GM12878 (cell line): Measurements from ENCODE around the gene KLF17. TPM values are rescaled to one million over a fixed set of nuclear protein-coding genes. Genes with fewer than 3 reads are reported as not detected.

Experiments used
- ATAC-seq: fragments of 200-7000 bp; cut with Tn5 transposase; 3 replicates; pipeline ENCODE4 v1.9.1; 2020; ENCODE audit warnings: mild to moderate bottlenecking, moderate library complexity
- BruUV-seq: library from RNA; stranded (reverse); fragments of 400-500 nt; replicated peaks from 2 replicates; lab custom pipeline; 2021; lab: Mats Ljungman, UMichigan
- CTCF ChIA-PET: fragments of 300-600 bp; sonication (Branson Sonifier 250); formaldehyde crosslinking; extraction: SDS; loops from one replicate; lab custom pipeline; 2021; ENCODE audit warnings: inconsistent platforms; lab: Yijun Ruan, JAX
- POLR2A ChIA-PET: fragments of 350-600 bp; formaldehyde crosslinking; extraction: SDS; loops from one replicate; lab custom pipeline; 2021; ENCODE audit warnings: inconsistent platforms; lab: Charles Lee
- RAD21 ChIA-PET: fragments of 300-600 bp; sonication (Branson Sonifier 250); formaldehyde crosslinking; loops from one replicate; lab custom pipeline; 2023; ENCODE audit warnings: antibody characterized with exemption; ENCODE audit not compliant: unreplicated experiment; lab: Charles Lee
- SMC1A ChIA-PET: fragments of 300-600 bp; sonication (Branson Sonifier 250); formaldehyde crosslinking; loops from one replicate; lab custom pipeline; 2023; ENCODE audit not compliant: unreplicated experiment, uncharacterized antibody; lab: Charles Lee
- DNase-seq: peaks from one replicate; pipeline ENCODE4 v3.0.0-alpha.2; 2011; ENCODE audit warnings: low read depth, low spot score
- FAIRE-seq: peaks from 3 replicates; lab custom pipeline; 2011; peaks lifted over from hg19 to GRCh38; lab: Jason Lieb, UNC
- H2AFZ ChIP-seq: 2 replicates; pipeline ENCODE4 v1.6.0; 2011; ENCODE audit warnings: low read depth, low read length, control low read depth; ENCODE audit not compliant: control insufficient read depth
- H3K27ac ChIP-seq: 2 replicates; pipeline ENCODE4 v1.5.1; 2011; ENCODE audit warnings: control low read depth; ENCODE audit not compliant: control insufficient read depth, insufficient read depth
- H3K27me3 ChIP-seq, 2 experiments: replicated peaks in 1 of 2; 2 replicates each; pipeline versions ENCODE4 v1.6.0 to v1.6.1; 2011; ENCODE audit warnings: low read length in 1 of 2; ENCODE audit not compliant: control insufficient read depth in 2 of 2, insufficient read depth in 2 of 2
- H3K36me3 ChIP-seq, 2 experiments: 2 replicates each; pipeline ENCODE4 v1.5.1; 2011; ENCODE audit warnings: low read length in 1 of 2; ENCODE audit not compliant: control insufficient read depth in 2 of 2, insufficient read depth in 2 of 2
- H3K4me1 ChIP-seq: 2 replicates; pipeline ENCODE4 v1.6.1; 2011; ENCODE audit warnings: mild to moderate bottlenecking, low read length, moderate library complexity, mixed read lengths; ENCODE audit not compliant: control insufficient read depth, insufficient read depth
- H3K4me2 ChIP-seq: 2 replicates; pipeline ENCODE4 v1.6.0; 2011; ENCODE audit warnings: control low read depth; ENCODE audit not compliant: control insufficient read depth, insufficient read depth
- H3K4me3 ChIP-seq: fragments of 200-600 bp; sonication (generic); 2 replicates; pipeline ENCODE4 v1.5.1; 2016
- H3K79me2 ChIP-seq: 2 replicates; pipeline ENCODE4 v1.6.0; 2011; ENCODE audit warnings: low read length; ENCODE audit not compliant: control insufficient read depth, insufficient read depth
- H3K9ac ChIP-seq: 2 replicates; pipeline ENCODE4 v1.8.0; 2011; ENCODE audit warnings: low read length, control low read depth, mixed read lengths; ENCODE audit not compliant: control insufficient read depth, insufficient read depth
- H3K9me3 ChIP-seq: replicated peaks from 3 replicates; pipeline ENCODE4 v1.5.1; 2011; ENCODE audit warnings: mild to moderate bottlenecking, low read length; ENCODE audit not compliant: control insufficient read depth, insufficient read depth
- H4K20me1 ChIP-seq: 2 replicates; pipeline ENCODE4 v1.6.0; 2011; ENCODE audit not compliant: control insufficient read depth, insufficient read depth
- MEF2B ChIP-seq: fragments of 450-650 bp; IDR thresholded peaks from 2 replicates; pipeline ENCODE4 v1.6.1; 2018; ENCODE audit warnings: mild to moderate bottlenecking, moderate library complexity; ENCODE audit not compliant: partially characterized antibody, poor library complexity, severe bottlenecking
- PAX5 ChIP-seq: IDR thresholded peaks from 2 replicates; pipeline ENCODE4 v1.6.1; 2011; ENCODE audit warnings: low read depth, low read length, borderline replicate concordance
- WGBS: methylation state at CpG from one replicate; pipeline ENCODE4 v1.1.6; 2016; ENCODE audit warnings: low lambda C conversion rate; ENCODE audit not compliant: insufficient replicate concordance, insufficient coverage; ENCODE audit errors: missing lambda C conversion rate; 5-methylcytosine and 5-hydroxymethylcytosine counted together
- in situ Hi-C: fragments of 300-500 bp; cut with MboI; formaldehyde crosslinking; loops from 9 replicates; pipeline ENCODE4 v1.14.3; 2018; ENCODE audit warnings: mixed read lengths
- intact Hi-C: fragments of 100-400 bp; cut with micrococcal nuclease; formaldehyde crosslinking; loops from one replicate; pipeline ENCODE4 v1.14.2; 2022; ENCODE audit not compliant: unreplicated experiment
- polyA plus RNA-seq, 11 experiments: library from polyadenylated mRNA; depleted of rRNA in 4 of 11; unstranded in 6 of 11; stranded (reverse) in 5 of 11; fragments of >200 nt; fragmentation: Nextera tagmentation in 4 of 11; fragmentation: Illumina TruSeq in 1 of 11; extraction: Ambion mirVana in 4 of 11; extraction: Trizol in 1 of 11; gene quantifications; 1 replicate in 1 of 11; 2 replicates in 10 of 11; pipeline versions ENCODE4 v1.2.1 to v1.2.3, GENCODE V29; 2011 to 2016; ENCODE audit warnings: inconsistent platforms in 2 of 11, missing spikeins in 2 of 11, low read depth in 1 of 11
- total RNA-seq, 4 experiments: library from RNA; depleted of rRNA in 3 of 4; stranded (reverse); fragments of >200 nt in 3 of 4; fragmentation: Illumina TruSeq in 1 of 4; extraction: Trizol in 1 of 4; gene quantifications; 2 replicates each; pipeline versions ENCODE4 v1.2.1 to v1.2.3, GENCODE V29; 2013 to 2021
- TF ChIP-seq, protein P1 (sequence below): fragments of 450-650 bp; IDR thresholded peaks from 2 replicates; pipeline ENCODE4 v1.6.1; 2018; ENCODE audit warnings: borderline replicate concordance, mild to moderate bottlenecking; ENCODE audit not compliant: partially characterized antibody

KLF17 gene
- total and polyA plus RNA-seq, 10 of the 15 experiments (the other 5 are each of a cell fraction or from before 2014, with no cell fraction given): not detected

DNA sequence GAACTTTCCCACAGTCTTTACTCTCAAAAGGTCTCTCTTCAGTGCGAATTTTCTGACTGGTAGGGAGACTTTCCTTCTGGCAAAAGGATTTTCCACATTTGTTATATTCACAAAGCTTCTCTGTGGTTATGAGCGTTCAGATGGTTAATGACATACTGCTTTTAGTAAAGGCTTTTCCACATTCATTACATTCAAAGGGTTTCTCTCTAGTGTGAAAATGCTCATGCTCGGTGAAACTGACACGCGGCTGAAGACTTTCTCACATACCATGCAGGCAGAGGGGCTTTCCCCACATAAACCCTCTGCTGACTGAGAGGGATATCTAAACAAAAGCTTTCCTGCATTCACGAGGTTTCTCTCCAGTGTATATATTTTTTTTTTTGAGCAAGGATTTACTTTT, 32.7 kb downstream of the KLF17 start (continued):
- TF ChIP-seq, protein P1, sequence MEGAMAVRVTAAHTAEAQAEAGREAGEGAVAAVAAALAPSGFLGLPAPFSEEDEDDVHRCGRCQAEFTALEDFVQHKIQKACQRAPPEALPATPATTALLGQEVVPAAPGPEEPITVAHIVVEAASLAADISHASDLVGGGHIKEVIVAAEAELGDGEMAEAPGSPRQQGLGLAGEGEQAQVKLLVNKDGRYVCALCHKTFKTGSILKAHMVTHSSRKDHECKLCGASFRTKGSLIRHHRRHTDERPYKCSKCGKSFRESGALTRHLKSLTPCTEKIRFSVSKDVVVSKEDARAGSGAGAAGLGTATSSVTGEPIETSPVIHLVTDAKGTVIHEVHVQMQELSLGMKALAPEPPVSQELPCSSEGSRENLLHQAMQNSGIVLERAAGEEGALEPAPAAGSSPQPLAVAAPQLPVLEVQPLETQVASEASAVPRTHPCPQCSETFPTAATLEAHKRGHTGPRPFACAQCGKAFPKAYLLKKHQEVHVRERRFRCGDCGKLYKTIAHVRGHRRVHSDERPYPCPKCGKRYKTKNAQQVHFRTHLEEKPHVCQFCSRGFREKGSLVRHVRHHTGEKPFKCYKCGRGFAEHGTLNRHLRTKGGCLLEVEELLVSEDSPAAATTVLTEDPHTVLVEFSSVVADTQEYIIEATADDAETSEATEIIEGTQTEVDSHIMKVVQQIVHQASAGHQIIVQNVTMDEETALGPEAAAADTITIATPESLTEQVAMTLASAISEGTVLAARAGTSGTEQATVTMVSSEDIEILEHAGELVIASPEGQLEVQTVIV: no peak

DNA sequence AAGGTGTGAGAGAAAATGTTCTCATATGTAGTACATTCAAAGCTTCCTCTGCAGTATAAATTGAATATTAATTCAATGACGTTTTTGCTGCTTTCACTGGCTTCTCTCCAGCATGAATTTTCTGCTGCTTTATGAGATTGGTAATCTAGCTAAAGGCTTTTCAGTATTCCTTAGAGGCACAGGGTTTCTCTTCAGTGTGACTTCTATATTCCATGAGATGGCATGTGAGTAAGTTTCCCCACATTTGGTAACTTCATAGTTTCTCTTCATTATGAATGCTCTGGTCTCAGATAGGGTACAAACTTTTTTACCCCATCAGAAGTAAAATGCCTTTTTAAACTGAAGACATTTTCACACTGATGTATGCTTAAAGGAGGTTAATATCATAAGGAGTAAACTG, 33.2 kb downstream of the KLF17 start:
- H4K20me1 ChIP-seq: no peaks in the 10 kb centered on the region
- FAIRE-seq (no peak), DNase-seq (no peak), ATAC-seq (no peak; the same call in 2 of the 3 replicates)
- peak; percentile 15 for TF ChIP-seq MEF2B
- no peak for TF ChIP-seq PAX5
- ChIA-PET SMC1A (interaction anchor here (0.5 to 1.9 kb wide), 4 partner anchors 10 to 61 kb away, joined by 3 to 6 read pairs (median 4); partner anchors contain the start of gene DMAP1), RAD21 (interaction anchor here (0.7 to 1.9 kb wide), 3 partner anchors 50 to 501 kb away, joined by 3 to 6 read pairs (median 4); partner anchors contain the start of gene DMAP1), POLR2A (interaction anchor here (0.8 kb wide), 1 partner anchor 64 kb away, joined by 3 read pairs; no protein-coding TSS in a partner anchor), CTCF (interaction anchor here (0.6 to 1.6 kb wide), 5 partner anchors 12 to 107 kb away, joined by 3 to 6 read pairs (median 4); partner anchors contain the start of gene DMAP1)
- H3K4me2 ChIP-seq: no peak overlapping the region
- peak overlapping the region; percentile 18; the same call in 1 of the 2 replicates for H2AFZ ChIP-seq
- intact Hi-C loops: no loop called here
- H3K27me3 ChIP-seq: no peaks in the 10 kb centered on the region
- H3K9me3 ChIP-seq: no peaks in the 10 kb centered on the region; the same call in 1 of the 3 replicates
- H3K36me3 ChIP-seq: no peaks in the 10 kb centered on the region
- in situ Hi-C loops: no loop called here
- no peak overlapping the region for H3K9ac ChIP-seq
- no peaks in the 10 kb centered on the region for H3K79me2 ChIP-seq
- 0% methylated on average over 1 of the region's 1 CpG for WGBS
- no peaks in the 10 kb centered on the region for H3K4me1 ChIP-seq
- no peak overlapping the region for H3K4me3 ChIP-seq
- H3K27ac ChIP-seq: no peak overlapping the region
- no TSS peak for BruUV-seq
